Hepatocyte (in vitro differentiated cells): Measurements from ENCODE around the gene NDRG2. TPM values are rescaled to one million over a fixed set of nuclear protein-coding genes. Genes with fewer than 3 reads are reported as not detected.

ENCODE experiments used
- DNase-seq: peaks from one replicate; pipeline ENCODE4 v3.0.0-alpha.2; 2016; ENCODE audit warnings: low spot score
- H2AFZ ChIP-seq: fragments of 200-600 bp; sonication (generic); 2 replicates; pipeline ENCODE4 v1.6.0; 2016; ENCODE audit warnings: antibody characterized with exemption, mild to moderate bottlenecking
- H3K27ac ChIP-seq: fragments of 200-600 bp; sonication (generic); 2 replicates; pipeline ENCODE4 v1.5.1; 2016; ENCODE audit warnings: mild to moderate bottlenecking
- H3K27me3 ChIP-seq: fragments of 200-600 bp; sonication (generic); 2 replicates; pipeline ENCODE4 v1.6.1; 2016
- H3K36me3 ChIP-seq: fragments of 200-600 bp; sonication (generic); replicated peaks from 2 replicates; pipeline ENCODE4 v1.5.1; 2016; ENCODE audit warnings: low read depth; ENCODE audit not compliant: insufficient read depth
- H3K4me1 ChIP-seq: fragments of 200-600 bp; sonication (generic); 2 replicates; pipeline ENCODE4 v1.5.1; 2016; ENCODE audit warnings: mild to moderate bottlenecking, moderate library complexity; ENCODE audit not compliant: insufficient read depth
- H3K4me2 ChIP-seq: fragments of 200-600 bp; sonication (generic); 2 replicates; pipeline ENCODE4 v1.6.0; 2016
- H3K4me3 ChIP-seq: fragments of 200-600 bp; sonication (generic); 2 replicates; pipeline ENCODE4 v1.5.1; 2016; ENCODE audit warnings: mild to moderate bottlenecking
- H3K79me2 ChIP-seq: fragments of 200-600 bp; sonication (generic); 2 replicates; pipeline ENCODE4 v1.6.0; 2017; ENCODE audit warnings: mild to moderate bottlenecking
- H3K9me2 ChIP-seq: fragments of 200-600 bp; sonication (generic); replicated peaks from 2 replicates; pipeline ENCODE4 v1.6.0; 2017; ENCODE audit warnings: mild to moderate bottlenecking; ENCODE audit not compliant: insufficient read depth
- H3K9me3 ChIP-seq: fragments of 200-600 bp; sonication (generic); 2 replicates; pipeline ENCODE4 v1.5.1; 2016; ENCODE audit warnings: low read depth, mild to moderate bottlenecking
- H4K20me1 ChIP-seq: fragments of 200-600 bp; sonication (generic); 2 replicates; pipeline ENCODE4 v1.6.0; 2016; ENCODE audit warnings: mild to moderate bottlenecking; ENCODE audit not compliant: insufficient read depth, poor library complexity, severe bottlenecking
- CTCF ChIP-seq: fragments of 200-600 bp; sonication (generic); IDR thresholded peaks from 2 replicates; pipeline ENCODE4 v1.5.1; 2016; ENCODE audit warnings: antibody characterized with exemption, mild to moderate bottlenecking; ENCODE audit not compliant: poor library complexity
- EZH2 ChIP-seq: fragments of 200-600 bp; sonication (generic); IDR thresholded peaks from 2 replicates; pipeline ENCODE4 v1.6.1; 2016; ENCODE audit warnings: antibody characterized with exemption, mild to moderate bottlenecking, borderline replicate concordance
- EZH2phosphoT487 ChIP-seq: fragments of 200-600 bp; sonication (generic); IDR thresholded peaks from one replicate; pipeline ENCODE4 v1.6.1; 2018; ENCODE audit warnings: antibody characterized with exemption, mild to moderate bottlenecking, low read depth, moderate library complexity; ENCODE audit not compliant: unreplicated experiment, severe bottlenecking
- WGBS: methylation state at CpG from one replicate; pipeline ENCODE4 v1.1.6; 2016; ENCODE audit warnings: low lambda C conversion rate; ENCODE audit errors: missing lambda C conversion rate; 5-methylcytosine and 5-hydroxymethylcytosine counted together
- polyA plus RNA-seq: library from polyadenylated mRNA; unstranded; fragments of >200 nt; fragmentation: Nextera tagmentation; extraction: Ambion mirVana; gene quantifications from 2 replicates; pipeline ENCODE4 v1.2.1, GENCODE V29; 2016
- total RNA-seq: library from RNA; depleted of rRNA; stranded (reverse); fragments of >200 nt; gene quantifications from 2 replicates; pipeline ENCODE4 v1.2.3, GENCODE V29; 2014

The NDRG2 gene
- total and polyA plus RNA-seq, 2 experiments from 2014 or later, result 92.0 to 108 TPM

- 93% methylated on average over 9 of the region's 9 CpGs for WGBS
- H4K20me1 ChIP-seq, result no peaks in the 10 kb centered on the region
- no peak for TF ChIP-seq CTCF
- no peak for TF ChIP-seq EZH2
- TF ChIP-seq EZH2phosphoT487, result no peak
- H3K79me2 ChIP-seq, result no peaks in the 10 kb centered on the region
- H3K27ac ChIP-seq, result no peak overlapping the region
- no peaks in the 10 kb centered on the region for H3K36me3 ChIP-seq
- no peaks in the 10 kb centered on the region for H3K9me3 ChIP-seq
- no peak for DNase-seq
- no peaks in the 10 kb centered on the region for H3K9me2 ChIP-seq
- no peaks in the 10 kb centered on the region for H3K27me3 ChIP-seq
- H2AFZ ChIP-seq, result no peak overlapping the region
- no peak overlapping the region for H3K4me2 ChIP-seq
- H3K4me1 ChIP-seq, result no peaks in the 10 kb centered on the region
- H3K4me3 ChIP-seq, result no peak overlapping the region
Measured at GRCh38 chr14:21016413-21017190, 8.3 kb downstream of the NDRG2 start.

GRCh38 chr14:21015312-21015711, 9.5 kb downstream of the NDRG2 start:
- no peak for DNase-seq
- no peak overlapping the region for H2AFZ ChIP-seq
- no peaks in the 10 kb centered on the region for H3K79me2 ChIP-seq
- H3K4me1 ChIP-seq, result peaks cover 1% of the 10 kb centered on the region
- no peak overlapping the region for H3K4me3 ChIP-seq
- WGBS, result 88% methylated on average over 6 of the region's 6 CpGs
- H3K9me3 ChIP-seq, result no peaks in the 10 kb centered on the region
- TF ChIP-seq EZH2phosphoT487 (no peak), EZH2 (no peak), CTCF (no peak)
- H3K36me3 ChIP-seq, result no peaks in the 10 kb centered on the region
- no peaks in the 10 kb centered on the region for H3K9me2 ChIP-seq
- H3K4me2 ChIP-seq, result no peak overlapping the region
- H3K27ac ChIP-seq, result no peak overlapping the region
- H3K27me3 ChIP-seq, result no peaks in the 10 kb centered on the region
- no peaks in the 10 kb centered on the region for H4K20me1 ChIP-seq

GRCh38 chr14:21014761-21015190, 10.1 kb downstream of the NDRG2 start:
- H3K27ac ChIP-seq, result no peak overlapping the region
- no peaks in the 10 kb centered on the region for H3K9me3 ChIP-seq
- no peaks in the 10 kb centered on the region for H3K36me3 ChIP-seq
- no peak overlapping the region for H3K4me3 ChIP-seq
- H3K9me2 ChIP-seq, result no peaks in the 10 kb centered on the region
- WGBS, result under 1% methylated on average over 4 of the region's 4 CpGs
- no peaks in the 10 kb centered on the region for H4K20me1 ChIP-seq
- H2AFZ ChIP-seq, result no peak overlapping the region
- peaks cover 7% of the 10 kb centered on the region for H3K4me1 ChIP-seq
- peak; percentile 94 for DNase-seq
- no peaks in the 10 kb centered on the region for H3K27me3 ChIP-seq
- no peak overlapping the region for H3K4me2 ChIP-seq
- peak; percentile 84 for TF ChIP-seq CTCF
- TF ChIP-seq EZH2, result no peak
- no peaks in the 10 kb centered on the region for H3K79me2 ChIP-seq
